Lower leg skin (tissue), 3 donors: ENCODE results near the gene PHACTR4.

ENCODE experiments used
- CTCF ChIP-seq, 3 donors: fragments of 450-650 bp; IDR thresholded peaks; one replicate each; pipeline ENCODE4 v1.5.1; 2016; ENCODE audit warnings: antibody characterized with exemption in 3 of 3, mild to moderate bottlenecking in 3 of 3, moderate library complexity in 2 of 3
- POLR2A ChIP-seq, 2 donors: fragments of 450-650 bp; IDR thresholded peaks; one replicate each; pipeline ENCODE4 v1.6.1; 2016 to 2017; ENCODE audit warnings: antibody characterized with exemption in 2 of 2, mild to moderate bottlenecking in 1 of 2, moderate library complexity in 1 of 2

GRCh38 chr1:28526886-28527285 is 157.3 kb downstream of the PHACTR4 start:
- TF ChIP-seq POLR2A (IDR thresholded peaks at IDR 0.05) = no peak
- TF ChIP-seq CTCF (IDR thresholded peaks at IDR 0.05) = no peak
